DLD1 (cell line): ENCODE measurements around the gene TNK1.

Source experiments
- in situ Hi-C: cut with HindIII; loops from 2 replicates; pipeline ENCODE4 v1.10.0; 2017; ENCODE audit warnings: low sequenced_read_pairs

The TNK1 gene

DNA sequence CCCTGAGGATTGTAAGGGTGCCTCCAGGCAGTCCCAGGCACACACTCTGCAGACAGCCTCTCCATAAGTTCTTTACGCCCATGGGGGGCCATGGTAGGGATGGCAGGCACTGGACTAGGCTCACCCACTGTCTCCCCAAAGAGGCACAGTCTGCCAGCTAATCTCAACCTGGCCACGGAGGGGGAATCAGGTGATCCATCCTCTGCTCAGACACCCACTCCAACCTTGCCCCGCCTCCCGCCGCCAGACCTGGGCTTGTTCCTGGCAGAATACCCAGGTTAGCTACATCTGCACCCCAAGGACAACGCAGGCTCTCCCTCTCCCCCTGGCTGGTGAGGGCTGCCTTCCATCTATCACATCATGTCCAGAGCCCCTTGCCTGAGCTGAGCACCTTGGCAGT, 28.0 kb downstream of the TNK1 start:
- in situ Hi-C loops = no loop called here

DNA sequence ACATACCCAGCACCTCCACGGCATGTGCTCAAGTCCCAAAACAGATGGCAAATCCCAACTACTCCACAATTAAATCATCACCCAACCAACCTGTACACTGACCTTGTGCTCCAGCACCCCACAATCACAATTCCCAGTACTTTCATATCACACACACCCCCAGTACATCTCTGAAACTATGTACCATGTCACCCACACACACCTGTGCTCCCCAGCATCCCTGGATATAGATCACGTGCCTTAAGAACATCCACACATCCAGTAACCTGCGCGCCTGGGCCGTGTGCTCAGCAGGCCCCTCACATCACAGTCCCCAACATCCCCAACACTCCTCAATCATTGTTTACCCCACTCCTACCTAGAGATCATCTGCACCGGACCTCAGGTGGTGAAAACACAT, 28.8 kb downstream of the TNK1 start:
- in situ Hi-C loops = no loop called here

- in situ Hi-C loops = no loop called here
These were observed 29.9 kb downstream of the TNK1 start for GRCh38 chr17:7410634-7411426.

GRCh38 chr17:7411427-7411750, 30.5 kb downstream of the TNK1 start:
- in situ Hi-C loops = no loop called here

DNA sequence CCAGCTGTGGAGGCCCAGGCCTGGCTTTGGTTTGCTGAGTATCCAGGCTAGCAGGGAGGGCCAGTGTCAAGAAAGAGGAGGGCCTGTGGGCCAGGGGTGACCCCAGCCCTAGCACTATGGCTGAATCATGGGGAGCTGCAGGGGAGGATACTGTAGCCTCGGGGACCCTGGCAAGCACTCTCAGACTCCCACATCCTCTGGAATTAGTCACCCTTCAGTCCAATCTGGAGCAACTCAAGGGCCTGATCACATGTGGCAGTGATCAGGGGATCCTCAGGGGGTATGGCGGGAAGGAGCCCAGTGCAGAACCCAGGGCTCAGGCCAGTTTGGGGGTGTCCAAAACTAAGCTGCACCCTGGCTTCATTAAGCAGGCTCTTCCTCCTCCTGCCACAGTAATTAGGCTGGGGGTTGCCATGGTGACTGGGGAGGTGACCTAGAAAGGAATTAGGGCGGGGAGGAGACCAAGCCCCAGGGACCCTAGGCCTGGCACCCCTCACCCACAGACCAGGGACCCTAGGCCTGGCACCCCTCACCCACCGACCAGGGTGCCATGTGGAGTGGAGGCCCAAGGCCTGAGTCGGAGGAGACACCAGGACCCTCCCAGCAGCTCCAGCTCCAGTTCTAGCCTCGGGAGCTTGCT, 32.6 kb downstream of the TNK1 start:
- in situ Hi-C loops = no loop called here

GRCh38 chr17:7414837-7415236, 33.9 kb downstream of the TNK1 start:
- in situ Hi-C loops = no loop called here

- in situ Hi-C loops = no loop called here
These were observed 34.9 kb downstream of the TNK1 start for GRCh38 chr17:7415784-7416183.

DNA sequence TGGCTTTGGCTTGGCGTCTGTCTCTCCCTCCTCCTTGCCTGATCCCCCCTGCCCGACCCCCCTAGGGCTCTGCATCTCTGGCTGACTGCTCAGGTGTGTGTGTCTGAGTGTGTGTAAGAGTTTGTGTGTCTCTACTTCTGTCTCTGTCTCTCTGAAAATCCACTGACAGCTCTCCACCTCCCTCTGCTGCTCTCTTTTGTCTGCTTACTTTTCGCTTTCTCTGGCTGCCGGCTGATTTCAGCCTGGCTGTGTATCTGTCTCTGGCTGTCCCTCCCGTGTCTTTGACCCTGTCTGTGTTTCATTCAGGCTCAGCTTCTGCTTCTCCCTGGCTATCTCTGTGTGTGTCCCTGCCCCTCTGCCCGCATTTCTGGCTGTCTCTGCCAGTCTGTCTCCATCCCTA, 35.4 kb downstream of the TNK1 start:
- in situ Hi-C loops = no loop called here

DNA sequence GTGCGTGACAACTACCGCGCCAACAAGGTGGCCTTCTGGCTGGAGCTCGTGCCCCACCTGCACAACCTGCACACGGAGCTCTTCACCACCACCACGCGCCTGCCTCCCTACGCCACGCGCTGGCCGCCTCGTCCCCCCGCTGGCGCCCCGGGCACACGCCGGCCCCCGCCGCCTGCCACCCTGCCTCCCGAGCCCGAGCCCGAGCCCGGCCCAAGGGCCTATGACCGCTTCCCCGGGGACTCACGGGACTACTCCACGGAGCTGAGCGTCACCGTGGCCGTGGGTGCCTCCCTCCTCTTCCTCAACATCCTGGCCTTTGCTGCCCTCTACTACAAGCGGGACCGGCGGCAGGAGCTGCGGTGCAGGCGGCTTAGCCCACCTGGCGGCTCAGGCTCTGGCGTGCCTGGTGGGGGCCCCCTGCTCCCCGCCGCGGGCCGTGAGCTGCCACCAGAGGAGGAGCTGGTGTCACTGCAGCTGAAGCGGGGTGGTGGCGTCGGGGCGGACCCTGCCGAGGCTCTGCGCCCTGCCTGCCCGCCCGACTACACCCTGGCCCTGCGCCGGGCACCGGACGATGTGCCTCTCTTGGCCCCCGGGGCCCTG, 36.3 kb downstream of the TNK1 start:
- in situ Hi-C loops = no loop called here

GRCh38 chr17:7418472-7419152, 37.7 kb downstream of the TNK1 start:
- in situ Hi-C loops = no loop called here

GRCh38 chr17:7419819-7420610, 39.1 kb downstream of the TNK1 start, which contains the start of gene SPEM1:
TSS of gene SPEM1 (plus strand) at chr17:7420324. CDS start at chr17:7420385, 61 bp downstream.
- in situ Hi-C loops = no loop called here

DNA sequence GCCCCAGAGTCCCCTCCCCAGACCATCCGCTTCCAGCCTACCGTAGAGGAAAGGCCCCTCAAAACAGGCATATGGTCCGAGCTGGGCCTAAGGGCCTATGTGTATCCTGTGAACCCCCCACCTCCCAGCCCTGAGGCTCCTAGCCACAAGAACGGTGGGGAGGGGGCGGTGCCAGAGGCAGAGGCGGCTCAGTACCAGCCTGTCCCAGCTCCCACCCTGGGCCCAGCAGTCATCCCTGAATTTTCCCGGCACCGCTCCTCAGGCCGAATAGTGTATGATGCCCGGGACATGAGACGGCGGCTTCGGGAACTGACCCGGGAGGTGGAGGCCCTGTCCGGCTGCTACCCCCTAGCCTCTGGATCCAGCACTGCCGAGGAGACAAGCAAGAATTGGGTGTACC, 40.3 kb downstream of the TNK1 start:
- in situ Hi-C loops = no loop called here

DNA sequence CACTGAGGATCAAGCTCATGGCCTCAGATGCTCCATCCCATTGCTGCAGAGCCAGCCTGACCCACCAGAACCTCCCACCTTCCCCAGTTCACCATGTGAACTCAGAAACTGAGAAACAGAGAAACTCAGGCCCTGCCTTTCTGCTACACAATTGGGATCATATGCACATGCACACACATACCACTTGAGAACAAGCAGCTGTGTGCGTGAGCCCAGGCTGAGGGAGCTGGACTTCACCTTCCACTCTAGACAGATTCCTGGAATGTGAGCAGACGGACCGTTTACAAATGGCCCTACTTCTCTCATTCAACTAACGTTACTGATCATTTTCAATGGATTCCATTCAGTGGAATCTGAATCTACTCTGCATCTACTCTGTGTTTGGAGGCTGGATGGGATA, 42.8 kb downstream of the TNK1 start:
- in situ Hi-C loops = no loop called here

DNA sequence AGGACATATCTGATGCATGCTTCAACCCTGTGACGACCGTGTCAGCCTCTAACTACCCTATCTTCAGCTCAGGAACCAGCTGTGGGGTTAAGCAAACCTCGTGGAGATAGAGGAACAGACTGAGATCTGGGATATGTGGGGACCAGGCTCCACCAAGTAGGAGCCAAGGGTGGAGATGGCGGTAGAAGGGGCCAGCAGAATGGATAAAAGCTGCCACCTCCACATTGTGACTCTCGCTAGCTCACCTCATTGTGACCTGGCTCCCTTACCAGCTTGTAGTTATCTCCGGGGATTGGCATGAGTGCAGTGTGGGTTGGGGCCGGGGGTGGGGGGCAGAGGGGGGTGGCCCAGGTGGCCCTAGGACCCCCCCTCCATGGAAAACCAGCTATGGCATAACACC, 44.4 kb downstream of the TNK1 start, which contains the start of gene SPEM2:
TSS of gene SPEM2 (plus strand) at position 301 of the 400 bp plus-strand sequence. CDS start at position 374, 73 bp downstream.
- in situ Hi-C loops = no loop called here

- in situ Hi-C loops = no loop called here
These were observed 44.9 kb downstream of the TNK1 start for GRCh38 chr17:7425756-7426155.

DNA sequence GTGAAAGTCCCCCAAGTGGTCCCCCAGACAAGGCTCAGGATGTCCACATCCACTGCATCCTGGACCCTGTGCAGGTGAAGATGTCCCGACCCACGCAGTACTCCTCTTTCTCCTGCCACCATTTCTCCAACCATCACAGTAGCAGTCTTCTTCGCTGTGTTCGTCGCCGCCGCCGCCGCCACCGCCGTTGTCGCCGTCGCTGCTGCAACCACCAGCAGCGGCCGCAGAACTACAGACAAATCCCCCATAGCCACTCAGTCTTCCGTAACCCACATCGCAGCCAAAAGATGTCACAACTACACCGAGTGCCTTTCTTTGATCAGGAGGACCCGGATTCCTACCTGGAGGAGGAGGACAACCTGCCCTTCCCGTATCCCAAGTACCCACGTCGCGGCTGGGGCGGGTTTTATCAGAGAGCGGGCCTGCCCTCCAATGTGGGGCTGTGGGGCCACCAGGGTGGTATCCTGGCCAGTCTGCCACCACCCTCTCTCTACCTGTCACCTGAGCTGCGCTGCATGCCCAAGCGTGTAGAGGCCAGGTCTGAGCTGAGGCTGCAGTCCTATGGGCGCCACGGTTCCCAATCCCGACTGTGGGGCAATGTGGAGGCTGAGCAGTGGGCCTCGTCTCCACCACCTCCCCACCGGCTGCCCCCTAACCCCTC, 45.4 kb downstream of the TNK1 start:
- in situ Hi-C loops = no loop called here

DNA sequence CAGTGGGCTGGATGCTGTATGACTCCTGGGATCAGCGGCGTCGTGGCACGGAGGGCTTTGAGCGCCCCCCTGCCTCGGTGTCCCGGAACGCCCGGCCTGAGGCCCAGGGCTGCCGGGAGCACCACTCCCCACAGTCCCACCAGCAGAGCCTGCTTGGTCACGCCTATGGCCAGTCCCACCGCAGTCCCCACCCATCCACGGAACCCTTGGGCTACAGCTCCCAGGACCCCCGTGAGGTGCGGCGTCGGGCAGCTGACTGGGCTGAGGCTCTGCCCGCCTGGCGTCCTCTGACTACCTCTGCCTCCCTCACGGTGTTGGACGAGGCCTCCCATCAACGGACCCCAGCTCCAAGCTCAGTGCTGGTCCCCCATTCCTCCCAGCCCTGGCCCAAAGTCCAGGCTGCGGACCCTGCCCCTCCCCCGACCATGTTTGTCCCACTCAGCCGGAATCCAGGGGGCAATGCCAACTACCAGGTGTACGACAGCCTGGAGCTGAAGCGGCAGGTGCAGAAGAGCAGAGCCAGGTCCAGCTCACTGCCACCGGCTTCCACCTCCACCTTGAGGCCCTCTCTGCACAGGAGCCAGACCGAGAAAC, 46.1 kb downstream of the TNK1 start:
- in situ Hi-C loops = no loop called here

DNA sequence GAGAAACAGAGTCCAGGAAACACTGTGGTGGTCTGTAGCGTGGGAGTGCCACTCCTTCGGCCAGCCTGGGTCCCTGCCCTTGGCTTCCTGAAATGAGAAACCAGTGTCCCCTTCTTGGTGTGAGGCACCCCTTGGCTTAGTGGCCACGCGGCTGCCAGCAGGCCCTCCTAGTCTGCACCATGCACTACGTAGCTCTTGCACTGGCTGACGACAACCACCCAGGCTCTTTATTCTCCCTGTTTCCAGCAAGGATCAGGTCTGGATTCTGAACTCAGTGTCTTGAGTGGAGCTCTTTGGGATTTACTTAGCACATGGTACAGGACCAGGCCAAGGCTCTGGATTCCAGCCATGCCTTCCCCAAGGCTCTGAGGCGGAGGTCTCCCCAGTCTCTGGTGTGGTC, 46.7 kb downstream of the TNK1 start:
- in situ Hi-C loops = no loop called here

DNA sequence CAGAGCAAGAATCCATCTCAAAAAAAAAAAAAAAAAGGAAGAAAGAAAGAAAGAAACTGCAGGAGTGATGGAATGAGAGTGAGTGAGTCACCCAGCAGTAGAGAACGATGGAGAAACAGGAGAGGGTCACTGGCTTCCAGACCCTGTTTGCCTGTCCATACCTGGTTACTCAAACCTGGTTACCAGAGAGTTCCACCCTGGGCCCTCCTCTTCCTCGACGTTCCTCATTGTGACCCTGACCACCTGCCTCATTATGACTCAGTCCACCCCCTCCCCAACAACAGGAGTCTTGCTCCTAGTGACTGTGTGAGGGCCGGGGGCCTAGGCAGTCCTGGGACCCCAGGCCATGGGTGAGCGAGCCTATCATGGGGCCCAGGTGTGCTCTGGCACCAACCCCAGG, 47.7 kb downstream of the TNK1 start, which contains the start of gene SPEM3:
TSS of gene SPEM3 (plus strand) at position 301 of the 400 bp plus-strand sequence. CDS start at position 347, 46 bp downstream.
- in situ Hi-C loops = no loop called here

DNA sequence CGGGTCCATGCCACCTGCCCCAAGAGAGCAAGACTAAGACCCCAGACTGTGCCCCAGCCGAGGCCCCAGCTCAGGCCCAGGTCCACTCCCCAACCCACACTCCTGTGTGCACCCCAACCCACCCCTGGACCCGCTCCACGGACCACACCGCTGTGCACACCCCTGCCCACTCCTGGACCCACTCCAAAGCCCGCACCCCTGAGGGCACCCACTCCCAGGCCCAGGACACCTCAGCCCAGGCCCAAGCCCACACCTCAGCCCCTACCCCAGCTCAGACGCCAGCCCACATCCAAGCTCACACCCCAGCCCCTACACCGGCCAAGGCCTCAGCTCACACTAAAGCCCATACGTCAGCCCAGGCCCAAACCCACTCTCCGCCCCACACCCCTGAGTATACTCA, 48.8 kb downstream of the TNK1 start:
- in situ Hi-C loops = no loop called here
